Measurements from ENCODE around the gene CMTM5. TPM values are rescaled to one million over a fixed set of nuclear protein-coding genes. Genes with fewer than 3 reads are reported as not detected.

CMTM5 gene
- total RNA-seq, 1 donor from 2014 or later, result not detected

DNA sequence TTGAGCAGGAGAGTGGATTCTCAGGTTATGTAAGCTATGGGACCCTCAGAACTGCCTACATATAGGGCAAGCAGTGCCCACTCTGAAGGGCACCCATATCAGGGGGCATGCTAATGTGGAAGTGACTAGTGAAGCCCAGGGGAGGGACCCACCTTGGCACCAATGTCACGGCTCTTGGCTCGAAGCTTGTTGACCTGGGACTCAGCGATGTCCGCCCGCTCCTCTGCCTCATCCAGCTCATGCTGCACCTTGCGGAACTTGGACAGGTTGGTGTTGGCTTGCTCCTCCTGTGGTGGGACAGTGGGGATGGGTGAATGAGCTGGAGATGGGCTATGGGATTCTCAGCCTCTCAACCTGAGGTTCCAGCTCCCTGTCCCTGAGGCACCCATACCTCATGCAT lies 5.4 kb downstream of the CMTM5 start:
- Histone ChIP-seq H3K27ac (no peak overlapping the region), H3K27me3 (no peaks in the 10 kb centered on the region), H3K4me1 (no peaks in the 10 kb centered on the region), H3K9me3 (no peaks in the 10 kb centered on the region), H3K4me3 (no peak overlapping the region), H3K36me3 (no peaks in the 10 kb centered on the region)
- no peak for DNase-seq (ENCODE audit: extremely low spot score in 2 of 2)
- TF ChIP-seq, protein P1, sequence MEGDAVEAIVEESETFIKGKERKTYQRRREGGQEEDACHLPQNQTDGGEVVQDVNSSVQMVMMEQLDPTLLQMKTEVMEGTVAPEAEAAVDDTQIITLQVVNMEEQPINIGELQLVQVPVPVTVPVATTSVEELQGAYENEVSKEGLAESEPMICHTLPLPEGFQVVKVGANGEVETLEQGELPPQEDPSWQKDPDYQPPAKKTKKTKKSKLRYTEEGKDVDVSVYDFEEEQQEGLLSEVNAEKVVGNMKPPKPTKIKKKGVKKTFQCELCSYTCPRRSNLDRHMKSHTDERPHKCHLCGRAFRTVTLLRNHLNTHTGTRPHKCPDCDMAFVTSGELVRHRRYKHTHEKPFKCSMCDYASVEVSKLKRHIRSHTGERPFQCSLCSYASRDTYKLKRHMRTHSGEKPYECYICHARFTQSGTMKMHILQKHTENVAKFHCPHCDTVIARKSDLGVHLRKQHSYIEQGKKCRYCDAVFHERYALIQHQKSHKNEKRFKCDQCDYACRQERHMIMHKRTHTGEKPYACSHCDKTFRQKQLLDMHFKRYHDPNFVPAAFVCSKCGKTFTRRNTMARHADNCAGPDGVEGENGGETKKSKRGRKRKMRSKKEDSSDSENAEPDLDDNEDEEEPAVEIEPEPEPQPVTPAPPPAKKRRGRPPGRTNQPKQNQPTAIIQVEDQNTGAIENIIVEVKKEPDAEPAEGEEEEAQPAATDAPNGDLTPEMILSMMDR (IDR thresholded peaks at IDR 0.05), result no peak
- TF ChIP-seq POLR2A (IDR thresholded peaks at IDR 0.05), result no peak
- TF ChIP-seq POLR2AphosphoS5 (IDR thresholded peaks at IDR 0.05; ENCODE audit: insufficient read depth in 1 of 2, low read depth in 1 of 2), result no peak
- intact Hi-C loops (cut with DNase I), result no loop called here

DNA sequence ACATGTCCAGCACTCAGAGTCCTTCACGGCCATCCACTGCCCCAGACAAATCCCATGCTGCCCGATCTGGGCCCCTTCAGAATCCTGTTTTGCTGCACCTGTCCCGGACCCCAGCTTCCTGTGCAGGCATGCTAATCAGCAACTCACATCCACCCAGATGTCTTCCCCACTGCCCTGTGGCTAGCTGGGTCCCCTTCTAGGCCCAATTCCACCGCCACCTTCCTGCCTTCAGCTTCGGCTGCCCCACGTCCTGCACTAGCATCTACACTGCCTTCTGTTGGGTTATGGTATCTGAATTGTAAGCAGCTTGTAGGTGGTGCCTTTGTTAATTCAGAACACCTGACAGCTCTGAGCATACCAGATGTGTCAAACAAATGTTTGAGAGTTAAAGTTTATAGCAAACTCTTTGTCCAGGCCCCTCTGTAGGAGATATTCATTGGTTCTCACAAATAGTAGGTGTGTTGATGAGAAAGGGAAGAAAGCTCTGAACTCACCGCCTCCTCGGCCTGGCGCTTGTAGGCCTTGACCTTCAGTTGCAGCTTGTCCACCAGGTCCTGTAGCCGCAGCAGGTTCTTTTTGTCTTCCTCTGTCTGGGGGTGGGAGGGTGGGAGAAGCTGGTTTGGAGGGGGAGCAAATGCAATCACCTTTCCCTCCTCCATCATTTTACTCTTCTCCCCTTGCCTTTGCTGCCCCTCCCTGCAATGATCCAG lies 6.0 kb downstream of the CMTM5 start:
- intact Hi-C loops (cut with DNase I), result no loop called here
- no peaks in the 10 kb centered on the region for H3K36me3 ChIP-seq

DNA sequence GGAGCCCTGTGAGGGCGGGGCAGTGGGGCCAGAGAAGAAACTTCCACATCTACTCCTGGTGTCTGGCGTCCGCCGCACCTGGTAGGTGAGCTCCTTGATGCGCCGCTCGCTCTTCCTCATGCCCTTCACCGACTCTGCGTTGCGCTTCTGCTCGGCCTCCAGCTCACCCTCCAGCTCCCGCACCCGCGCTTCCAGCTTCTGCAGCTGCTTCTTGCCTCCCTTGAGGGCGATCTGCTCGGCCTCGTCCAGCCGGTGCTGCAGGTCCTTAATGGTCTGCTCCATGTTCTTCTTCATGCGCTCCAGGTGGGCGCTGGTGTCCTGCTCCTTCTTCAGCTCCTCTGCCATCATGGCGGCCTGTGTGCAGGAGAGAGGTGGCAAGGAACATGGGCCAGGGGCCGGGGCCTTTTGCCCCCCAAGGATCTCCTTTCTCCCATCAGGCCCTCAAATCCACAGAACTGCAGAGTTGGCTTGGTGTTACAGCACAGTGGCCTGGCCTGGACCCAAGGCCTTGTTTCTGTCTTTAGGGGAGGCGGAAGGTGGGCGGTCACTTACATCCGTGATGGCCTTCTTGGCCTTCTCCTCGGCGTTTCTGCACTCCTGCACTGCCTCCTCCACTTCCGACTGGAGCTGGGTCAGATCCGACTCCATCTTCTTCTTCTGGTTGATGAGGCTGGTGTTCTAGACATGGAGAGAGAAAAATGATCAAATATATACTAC lies 7.7 kb downstream of the CMTM5 start:
- no peak for DNase-seq (ENCODE audit: extremely low spot score in 2 of 2)
- H3K9me3 ChIP-seq, result no peaks in the 10 kb centered on the region
- intact Hi-C loops (cut with DNase I), result no loop called here
- H3K4me3 ChIP-seq, result no peak overlapping the region
- no peak for TF ChIP-seq POLR2AphosphoS5 (IDR thresholded peaks at IDR 0.05; ENCODE audit: insufficient read depth in 1 of 2, low read depth in 1 of 2)
- TF ChIP-seq, protein P1 (IDR thresholded peaks at IDR 0.05), result no peak
- no peak for TF ChIP-seq POLR2A (IDR thresholded peaks at IDR 0.05)
- no peaks in the 10 kb centered on the region for H3K27me3 ChIP-seq
- H3K4me1 ChIP-seq, result no peaks in the 10 kb centered on the region
- H3K27ac ChIP-seq, result no peak overlapping the region
- H3K36me3 ChIP-seq, result no peaks in the 10 kb centered on the region

More for the DNA sequence above, 6.0 kb downstream of the CMTM5 start:
- DNase-seq (ENCODE audit: extremely low spot score in 2 of 2), result no peak
- no peak overlapping the region for H3K4me3 ChIP-seq
- H3K4me1 ChIP-seq, result no peaks in the 10 kb centered on the region
- H3K27ac ChIP-seq, result no peak overlapping the region
- TF ChIP-seq POLR2A (IDR thresholded peaks at IDR 0.05), result no peak
- TF ChIP-seq, protein P1 (IDR thresholded peaks at IDR 0.05), result no peak
- TF ChIP-seq POLR2AphosphoS5 (IDR thresholded peaks at IDR 0.05; ENCODE audit: insufficient read depth in 1 of 2, low read depth in 1 of 2), result no peak
- H3K9me3 ChIP-seq, result no peaks in the 10 kb centered on the region
- no peaks in the 10 kb centered on the region for H3K27me3 ChIP-seq

DNA sequence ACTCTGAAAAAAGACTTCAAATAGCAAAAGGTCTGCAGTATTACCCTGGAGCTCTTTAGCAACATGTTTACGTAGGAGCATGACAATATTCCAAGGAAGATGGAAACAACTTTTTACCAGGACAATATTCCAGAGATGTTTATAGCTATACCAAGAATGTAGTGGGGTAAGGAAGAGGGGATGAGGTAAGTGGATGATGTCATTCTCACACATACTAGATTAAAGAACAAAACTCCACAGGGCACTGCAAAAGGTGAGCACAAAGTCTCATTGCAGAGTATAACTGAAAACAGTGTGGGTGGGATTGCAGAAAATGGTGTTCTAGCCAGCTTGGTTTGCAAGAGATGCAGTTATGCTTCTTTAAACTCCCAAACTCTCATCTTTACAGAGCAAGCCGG lies 8.4 kb downstream of the CMTM5 start:
- no peaks in the 10 kb centered on the region for H3K36me3 ChIP-seq
- intact Hi-C loops (cut with DNase I), result no loop called here

More for the DNA sequence above, 8.4 kb downstream of the CMTM5 start:
- Histone ChIP-seq H3K4me3 (no peak overlapping the region), H3K4me1 (no peaks in the 10 kb centered on the region), H3K9me3 (no peaks in the 10 kb centered on the region), H3K27ac (no peak overlapping the region), H3K27me3 (no peaks in the 10 kb centered on the region)
- no peak for DNase-seq (ENCODE audit: extremely low spot score in 2 of 2)
- TF ChIP-seq POLR2AphosphoS5 (IDR thresholded peaks at IDR 0.05; ENCODE audit: insufficient read depth in 1 of 2, low read depth in 1 of 2) (no peak), POLR2A (IDR thresholded peaks at IDR 0.05) (no peak)
- TF ChIP-seq, protein P1 (IDR thresholded peaks at IDR 0.05), result no peak
